ENCODE data around the gene FNDC10. TPM values are rescaled to one million over a fixed set of nuclear protein-coding genes. Genes with fewer than 3 reads are reported as not detected.

Gene FNDC10
- total and polyA plus RNA-seq, 2 experiments from 2014 or later, result 2.1 to 8.8 TPM

DNA sequence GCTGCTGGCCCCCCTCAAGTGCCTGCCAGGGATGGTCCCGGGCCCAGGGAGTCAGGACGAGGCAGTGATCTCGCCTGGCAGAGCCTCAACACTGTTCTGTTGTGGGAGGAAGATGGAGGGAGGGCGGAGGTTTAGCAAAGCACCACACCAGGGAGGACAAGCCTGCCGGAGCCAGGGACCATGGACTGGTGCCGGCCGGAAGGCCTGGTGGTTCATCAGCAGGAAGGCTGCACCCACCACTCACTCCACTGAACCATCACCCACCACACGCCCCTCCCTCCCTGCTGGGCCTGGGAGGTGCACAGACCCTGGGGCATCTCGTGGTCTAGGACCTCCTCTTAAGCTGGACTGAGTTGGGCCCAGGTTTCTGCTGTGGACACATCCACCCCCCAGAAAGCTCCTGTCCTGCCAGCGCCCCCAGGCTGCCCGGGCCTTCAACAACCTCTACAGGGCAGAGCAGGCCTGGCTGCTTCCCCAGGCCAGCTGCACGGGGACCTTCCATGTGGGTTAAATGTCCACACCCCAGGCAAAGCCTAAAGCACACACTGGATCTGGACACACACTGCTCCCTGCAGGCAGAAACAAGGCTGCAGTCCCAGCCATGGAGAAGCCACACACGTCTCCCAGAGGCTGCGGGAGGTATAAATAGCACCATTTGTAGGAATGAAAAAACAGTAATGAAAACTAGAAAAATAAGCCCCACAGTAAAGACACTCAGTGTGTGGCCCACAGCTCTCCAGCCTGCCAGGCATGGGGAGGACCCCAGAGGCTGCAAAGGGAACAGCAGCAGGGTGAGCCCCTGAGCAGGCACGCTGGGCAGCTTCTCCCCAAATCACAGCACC, 49.1 kb downstream of the FNDC10 start:
- no peaks in the 10 kb centered on the region for H3K9me3 ChIP-seq (ENCODE audit: low read depth)
- DNase-seq (ENCODE audit: low spot score), result no peak
- H3K27ac ChIP-seq, result no peak overlapping the region
- H3K36me3 ChIP-seq (replicated peaks; ENCODE audit: insufficient read depth, low read depth), result no peaks in the 10 kb centered on the region
- no peaks in the 10 kb centered on the region for H3K27me3 ChIP-seq
- TF ChIP-seq EZH2phosphoT487 (IDR thresholded peaks at IDR 0.05; ENCODE audit: low read depth, severe bottlenecking, unreplicated experiment), result no peak
- peak; percentile 30 for TF ChIP-seq CTCF (IDR thresholded peaks at IDR 0.05; ENCODE audit: poor library complexity)
- no peaks in the 10 kb centered on the region for H3K9me2 ChIP-seq (replicated peaks; ENCODE audit: insufficient read depth)
- no peak overlapping the region for H3K4me2 ChIP-seq
- H2AFZ ChIP-seq, result no peak overlapping the region
- peaks cover 25% of the 10 kb centered on the region for H3K79me2 ChIP-seq
- WGBS (ENCODE audit: low lambda C conversion rate, missing lambda C conversion rate), result 84% methylated on average over 15 of the region's 15 CpGs
- no peak overlapping the region for H3K4me3 ChIP-seq
- H4K20me1 ChIP-seq (ENCODE audit: insufficient read depth, poor library complexity, severe bottlenecking), result peaks cover 12% of the 10 kb centered on the region
- H3K4me1 ChIP-seq (ENCODE audit: insufficient read depth), result no peaks in the 10 kb centered on the region

DNA sequence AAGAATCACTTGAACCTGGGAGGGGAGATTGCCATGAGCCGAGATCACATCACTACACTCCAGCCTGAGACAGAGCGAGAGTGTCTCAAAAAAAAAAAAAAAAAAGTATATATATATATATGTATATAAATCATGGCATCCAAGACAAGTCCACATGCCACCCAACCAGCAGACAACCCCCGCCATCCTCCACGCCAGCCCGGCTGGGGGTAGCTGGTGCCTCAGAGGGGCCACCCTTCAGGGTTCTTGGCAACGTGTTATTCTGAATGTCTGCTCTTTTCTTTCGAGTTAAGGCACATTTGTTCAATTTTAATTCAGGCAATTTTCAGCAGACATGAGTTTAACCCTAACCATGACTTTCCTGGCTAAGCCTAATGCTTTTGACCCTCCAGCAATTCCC, 49.8 kb downstream of the FNDC10 start:
- TF ChIP-seq EZH2phosphoT487 (IDR thresholded peaks at IDR 0.05; ENCODE audit: low read depth, severe bottlenecking, unreplicated experiment), result no peak
- TF ChIP-seq EZH2 (IDR thresholded peaks at IDR 0.05; ENCODE audit: borderline replicate concordance), result no peak
- no peak for TF ChIP-seq CTCF (IDR thresholded peaks at IDR 0.05; ENCODE audit: poor library complexity)

GRCh38 chr1:1548591-1548990, 51.3 kb downstream of the FNDC10 start:
- Histone ChIP-seq H3K27ac (no peak overlapping the region), H3K36me3 (replicated peaks; ENCODE audit: insufficient read depth, low read depth) (no peaks in the 10 kb centered on the region), H3K4me3 (no peak overlapping the region), H3K79me2 (peaks cover 22% of the 10 kb centered on the region), H3K4me1 (ENCODE audit: insufficient read depth) (peaks cover 2% of the 10 kb centered on the region), H3K9me2 (replicated peaks; ENCODE audit: insufficient read depth) (no peaks in the 10 kb centered on the region), H4K20me1 (ENCODE audit: insufficient read depth, poor library complexity, severe bottlenecking) (peaks cover 12% of the 10 kb centered on the region), H2AFZ (no peak overlapping the region), H3K9me3 (ENCODE audit: low read depth) (no peaks in the 10 kb centered on the region), H3K27me3 (no peaks in the 10 kb centered on the region), H3K4me2 (no peak overlapping the region)
- 90% methylated on average over 8 of the region's 14 CpGs for WGBS (ENCODE audit: low lambda C conversion rate, missing lambda C conversion rate)
- DNase-seq (ENCODE audit: low spot score), result no peak
- TF ChIP-seq EZH2phosphoT487 (IDR thresholded peaks at IDR 0.05; ENCODE audit: low read depth, severe bottlenecking, unreplicated experiment) (no peak), CTCF (IDR thresholded peaks at IDR 0.05; ENCODE audit: poor library complexity) (no peak), EZH2 (IDR thresholded peaks at IDR 0.05; ENCODE audit: borderline replicate concordance) (no peak)

More for the DNA sequence above, 49.8 kb downstream of the FNDC10 start:
- peaks cover 12% of the 10 kb centered on the region for H4K20me1 ChIP-seq (ENCODE audit: insufficient read depth, poor library complexity, severe bottlenecking)
- peaks cover 25% of the 10 kb centered on the region for H3K79me2 ChIP-seq
- H3K4me3 ChIP-seq, result no peak overlapping the region
- H3K4me1 ChIP-seq (ENCODE audit: insufficient read depth), result no peaks in the 10 kb centered on the region
- H3K36me3 ChIP-seq (replicated peaks; ENCODE audit: insufficient read depth, low read depth), result no peaks in the 10 kb centered on the region
- H3K4me2 ChIP-seq, result no peak overlapping the region
- no peak overlapping the region for H2AFZ ChIP-seq
- WGBS (ENCODE audit: low lambda C conversion rate, missing lambda C conversion rate), result 90% methylated on average over 7 of the region's 7 CpGs
- H3K27me3 ChIP-seq, result no peaks in the 10 kb centered on the region
- H3K27ac ChIP-seq, result no peak overlapping the region
- no peak for DNase-seq (ENCODE audit: low spot score)
- H3K9me3 ChIP-seq (ENCODE audit: low read depth), result no peaks in the 10 kb centered on the region
- H3K9me2 ChIP-seq (replicated peaks; ENCODE audit: insufficient read depth), result no peaks in the 10 kb centered on the region

Other genes with a start within 250 kb of the FNDC10 start
- gene MXRA8, start 241.6 kb downstream of the FNDC10 start, total RNA-seq, result 138 and 155 TPM in 2 replicates
- gene MXRA8, start 241.6 kb downstream of the FNDC10 start, polyA plus RNA-seq, result 242 and 261 TPM in 2 replicates
- gene AURKAIP1, start 224.9 kb downstream of the FNDC10 start, total RNA-seq, result 92.9 and 105 TPM in 2 replicates
- gene AURKAIP1, start 224.9 kb downstream of the FNDC10 start, polyA plus RNA-seq, result 238 and 246 TPM in 2 replicates
- 151 and 166 TPM in 2 replicates for gene CCNL2, start 200.8 kb downstream of the FNDC10 start, total RNA-seq
- gene CCNL2, start 200.8 kb downstream of the FNDC10 start, polyA plus RNA-seq, result 284 and 364 TPM in 2 replicates
- gene MRPL20, start 192.8 kb downstream of the FNDC10 start, total RNA-seq, result 107 and 115 TPM in 2 replicates
- 176 and 193 TPM in 2 replicates for gene MRPL20, start 192.8 kb downstream of the FNDC10 start, polyA plus RNA-seq
- 2.1 and 6.5 TPM in 2 replicates for gene ANKRD65, start 178.9 kb downstream of the FNDC10 start, total RNA-seq
- 5.5 and 7.3 TPM in 2 replicates for gene ANKRD65, start 178.9 kb downstream of the FNDC10 start, polyA plus RNA-seq
- 37.7 and 38.1 TPM in 2 replicates for gene VWA1, start 164.4 kb downstream of the FNDC10 start, total RNA-seq
- 114 and 131 TPM in 2 replicates for gene VWA1, start 164.4 kb downstream of the FNDC10 start, polyA plus RNA-seq
- 0.10 TPM in 1 of 2 replicates, not detected in the other for gene ATAD3C, start 150.4 kb downstream of the FNDC10 start, total RNA-seq
- gene ATAD3C, start 150.4 kb downstream of the FNDC10 start, polyA plus RNA-seq, result 0.99 and 1.2 TPM in 2 replicates
- gene ATAD3B, start 128.4 kb downstream of the FNDC10 start, total RNA-seq, result 11.4 and 13.4 TPM in 2 replicates
- gene ATAD3B, start 128.4 kb downstream of the FNDC10 start, polyA plus RNA-seq, result 33.2 and 40.5 TPM in 2 replicates
- 15.5 and 16.7 TPM in 2 replicates for gene ATAD3A, start 88.0 kb downstream of the FNDC10 start, total RNA-seq
- 46.7 and 49.4 TPM in 2 replicates for gene ATAD3A, start 88.0 kb downstream of the FNDC10 start, polyA plus RNA-seq
- gene TMEM240, start 59.5 kb downstream of the FNDC10 start, total RNA-seq, result 4.3 and 6.2 TPM in 2 replicates
- gene TMEM240, start 59.5 kb downstream of the FNDC10 start, polyA plus RNA-seq, result 2.1 and 2.6 TPM in 2 replicates
- gene SSU72, start 25.3 kb downstream of the FNDC10 start, total RNA-seq, result 75.7 and 85.0 TPM in 2 replicates
- gene SSU72, start 25.3 kb downstream of the FNDC10 start, polyA plus RNA-seq, result 192 and 203 TPM in 2 replicates
- 34.8 and 47.5 TPM in 2 replicates for gene MIB2, start 15.4 kb upstream of the FNDC10 start, total RNA-seq
- 75.3 and 121 TPM in 2 replicates for gene MIB2, start 15.4 kb upstream of the FNDC10 start, polyA plus RNA-seq
- 48.0 and 73.4 TPM in 2 replicates for gene MMP23B, start 32.0 kb upstream of the FNDC10 start, total RNA-seq
- gene MMP23B, start 32.0 kb upstream of the FNDC10 start, polyA plus RNA-seq, result 136 and 184 TPM in 2 replicates
- gene CDK11B, start 58.9 kb upstream of the FNDC10 start, total RNA-seq, result 7.5 and 10.1 TPM in 2 replicates
- gene CDK11B, start 58.9 kb upstream of the FNDC10 start, polyA plus RNA-seq, result 15.3 and 21.3 TPM in 2 replicates
- 46.7 and 48.2 TPM in 2 replicates for gene SLC35E2B, start 92.7 kb upstream of the FNDC10 start, total RNA-seq
- 27.5 and 29.2 TPM in 2 replicates for gene SLC35E2B, start 92.7 kb upstream of the FNDC10 start, polyA plus RNA-seq
- gene CDK11A, start 124.2 kb upstream of the FNDC10 start, total RNA-seq, result 9.2 and 19.5 TPM in 2 replicates
- 30.9 and 41.6 TPM in 2 replicates for gene CDK11A, start 124.2 kb upstream of the FNDC10 start, polyA plus RNA-seq
- 46.9 and 67.5 TPM in 2 replicates for gene NADK, start 178.3 kb upstream of the FNDC10 start, total RNA-seq
- gene NADK, start 178.3 kb upstream of the FNDC10 start, polyA plus RNA-seq, result 57.3 and 68.2 TPM in 2 replicates

All from hepatocyte (in vitro differentiated cells).